ENCODE data around the gene CAMP. TPM values are rescaled to one million over a fixed set of nuclear protein-coding genes. Genes with fewer than 3 reads are reported as not detected.

CAMP gene
- total and polyA plus RNA-seq, 7 donors = 0.09 to 0.49 TPM; not detected in 5

GRCh38 chr3:48245136-48245535 lies 21.8 kb downstream of the CAMP start:
- DNase-seq = no peak
- peaks cover 2 to 20% of the 10 kb centered on the region in 2 donors for H3K36me3 ChIP-seq (ENCODE audit: insufficient read depth in 1 of 2, low read depth in 1 of 2)
- no peaks in the 10 kb centered on the region for H3K27me3 ChIP-seq (ENCODE audit: insufficient read depth in 3 of 3, low read length in 2 of 3)
- no peaks in the 10 kb centered on the region for H3K9me3 ChIP-seq
- no peak for ATAC-seq
- no peak for TF ChIP-seq CTCF (IDR thresholded peaks at IDR 0.05)
- H3K4me3 ChIP-seq = no peak overlapping the region
- 89 to 98% (median 96%) methylated on average over 7 of the region's 7 CpGs for WGBS, 3 donors
- H3K27ac ChIP-seq = no peak overlapping the region
- intact Hi-C loops (cut with DNase I) = no loop called here
- no peaks in the 10 kb centered on the region for H3K4me1 ChIP-seq

GRCh38 chr3:48247401-48247811 lies 24.1 kb downstream of the CAMP start:
- Histone ChIP-seq H3K4me1 (no peaks in the 10 kb centered on the region), H3K4me3 (no peak overlapping the region), H3K27ac (no peak overlapping the region), H3K27me3 (ENCODE audit: insufficient read depth in 3 of 3, low read length in 2 of 3) (no peaks in the 10 kb centered on the region), H3K9me3 (no peaks in the 10 kb centered on the region), H3K36me3 (ENCODE audit: insufficient read depth in 1 of 2, low read depth in 1 of 2) (peaks cover 2 to 36% of the 10 kb centered on the region in 2 donors)
- 75 to 84% (median 82%) methylated on average over 1 of the region's 1 CpG for WGBS, 3 donors
- DNase-seq (no peak), ATAC-seq (no peak)
- TF ChIP-seq CTCF (IDR thresholded peaks at IDR 0.05) = no peak
- intact Hi-C loops (cut with DNase I) = no loop called here

GRCh38 chr3:48248095-48248850 lies 25.0 kb downstream of the CAMP start:
- H3K27me3 ChIP-seq (ENCODE audit: insufficient read depth in 3 of 3, low read length in 2 of 3) = no peaks in the 10 kb centered on the region
- DNase-seq (no peak), ATAC-seq (no peak)
- 50 to 65% (median 54%) methylated on average over 4 of the region's 4 CpGs for WGBS, 3 donors
- intact Hi-C loops (cut with DNase I) = no loop called here
- no peak for TF ChIP-seq CTCF (IDR thresholded peaks at IDR 0.05)
- no peak overlapping the region for H3K4me3 ChIP-seq
- no peaks in the 10 kb centered on the region for H3K9me3 ChIP-seq
- H3K4me1 ChIP-seq = no peaks in the 10 kb centered on the region
- no peak overlapping the region for H3K27ac ChIP-seq
- peaks cover 2 to 36% of the 10 kb centered on the region in 2 donors for H3K36me3 ChIP-seq (ENCODE audit: insufficient read depth in 1 of 2, low read depth in 1 of 2)

- ATAC-seq = peak in 3 of 4 donors; percentile 40 to 60 (median 49)
- no peak overlapping the region for H3K4me3 ChIP-seq
- no peak for TF ChIP-seq CTCF (IDR thresholded peaks at IDR 0.05)
- no peaks in the 10 kb centered on the region for H3K9me3 ChIP-seq
- 90 to 94% (median 93%) methylated on average over 8 of the region's 8 CpGs for WGBS, 3 donors
- no peaks in the 10 kb centered on the region for H3K27me3 ChIP-seq (ENCODE audit: insufficient read depth in 3 of 3, low read length in 2 of 3)
- H3K36me3 ChIP-seq (ENCODE audit: insufficient read depth in 1 of 2, low read depth in 1 of 2) = peaks cover 0 to 32% of the 10 kb centered on the region in 2 donors
- H3K4me1 ChIP-seq = no peaks in the 10 kb centered on the region
- no peak for DNase-seq
- intact Hi-C loops (cut with DNase I) = no loop called here
- H3K27ac ChIP-seq = no peak overlapping the region
Observed at GRCh38 chr3:48256557-48256956, 33.3 kb downstream of the CAMP start.

- 96 to 97% (median 97%) methylated on average over 1 of the region's 1 CpG for WGBS, 3 donors
- no peak overlapping the region for H3K4me3 ChIP-seq
- no peaks in the 10 kb centered on the region for H3K9me3 ChIP-seq
- no peak overlapping the region for H3K27ac ChIP-seq
- no peaks in the 10 kb centered on the region for H3K4me1 ChIP-seq
- H3K27me3 ChIP-seq (ENCODE audit: insufficient read depth in 3 of 3, low read length in 2 of 3) = no peaks in the 10 kb centered on the region
- ATAC-seq (no peak), DNase-seq (no peak)
- peaks cover 0 to 48% of the 10 kb centered on the region in 2 donors for H3K36me3 ChIP-seq (ENCODE audit: insufficient read depth in 1 of 2, low read depth in 1 of 2)
- intact Hi-C loops (cut with DNase I) = no loop called here
- no peak for TF ChIP-seq CTCF (IDR thresholded peaks at IDR 0.05)
Observed at GRCh38 chr3:48258530-48258929, 35.2 kb downstream of the CAMP start.

Measured in psoas muscle (tissue), 8 donors.